Effector CD4-positive, alpha-beta T cell (primary cell): ENCODE results near the gene SH2D6.
"Not testable (repeated sequence)": the region's sequence is repeated elsewhere in the genome, so short reads cannot be mapped to it uniquely, and the experiment has no call there.

Experiments
- DNase-seq: peaks from one replicate; pipeline ENCODE4 v3.0.0-alpha.2; 2020

The SH2D6 gene

DNA sequence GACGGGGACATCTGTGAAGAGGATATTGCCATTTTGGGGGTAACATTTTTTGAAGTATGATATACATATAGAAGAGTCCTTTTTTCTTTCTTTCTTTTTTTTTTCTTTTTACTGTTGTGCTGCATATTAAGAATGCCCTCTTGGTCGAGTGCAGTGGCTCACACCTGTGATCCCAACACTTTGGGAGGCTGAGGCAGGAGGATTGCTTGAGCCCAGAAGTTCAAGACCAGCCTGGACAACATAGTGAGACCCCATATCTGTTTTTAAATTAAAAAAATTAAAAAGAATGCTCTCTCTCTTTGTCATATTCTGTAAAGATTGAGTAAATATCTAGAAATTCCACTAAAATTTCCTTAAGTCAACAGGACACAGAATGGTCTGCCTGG, 3.6 kb downstream of the SH2D6 start:
- no peak for DNase-seq

DNA sequence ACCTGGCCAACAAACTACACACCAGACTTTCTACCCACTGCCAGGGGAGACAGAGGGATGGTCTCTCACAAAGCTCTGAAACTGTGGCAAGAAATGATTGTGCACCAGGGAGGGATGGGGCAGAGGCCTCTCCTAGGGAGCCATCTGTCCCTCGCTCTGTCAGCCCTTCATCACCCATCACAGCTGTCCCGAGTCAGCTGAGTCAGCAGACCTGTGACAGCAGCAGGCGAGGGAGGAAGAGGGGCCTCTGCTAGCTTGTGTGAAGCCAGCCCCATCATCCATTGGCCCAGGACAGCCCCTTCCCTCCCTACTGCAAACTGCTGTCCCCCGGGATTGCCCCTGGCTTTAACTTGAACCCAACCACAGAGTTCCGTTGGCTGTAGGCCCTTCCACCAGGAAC, 5.0 kb downstream of the SH2D6 start:
- DNase-seq: no peak

DNA sequence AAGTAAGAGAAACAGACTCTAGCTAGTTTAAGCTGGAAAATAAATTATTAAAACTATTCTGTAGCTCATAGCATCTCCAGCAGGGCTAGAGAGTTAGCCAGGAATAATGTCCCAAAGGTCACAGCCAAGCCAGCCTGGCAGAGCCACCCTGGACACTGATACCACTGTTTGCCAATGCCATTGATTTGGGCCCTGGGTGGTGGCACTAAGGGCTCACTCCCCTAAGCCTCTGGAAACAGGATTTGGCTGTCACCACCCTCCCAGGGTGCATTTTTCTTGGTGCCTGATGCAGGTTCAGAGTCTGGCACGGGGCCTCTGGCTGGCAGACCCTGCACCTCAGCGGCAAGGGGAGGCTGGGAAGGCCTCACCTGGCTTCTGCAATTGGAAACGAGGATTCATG, 7.1 kb downstream of the SH2D6 start:
- DNase-seq: no peak

DNA sequence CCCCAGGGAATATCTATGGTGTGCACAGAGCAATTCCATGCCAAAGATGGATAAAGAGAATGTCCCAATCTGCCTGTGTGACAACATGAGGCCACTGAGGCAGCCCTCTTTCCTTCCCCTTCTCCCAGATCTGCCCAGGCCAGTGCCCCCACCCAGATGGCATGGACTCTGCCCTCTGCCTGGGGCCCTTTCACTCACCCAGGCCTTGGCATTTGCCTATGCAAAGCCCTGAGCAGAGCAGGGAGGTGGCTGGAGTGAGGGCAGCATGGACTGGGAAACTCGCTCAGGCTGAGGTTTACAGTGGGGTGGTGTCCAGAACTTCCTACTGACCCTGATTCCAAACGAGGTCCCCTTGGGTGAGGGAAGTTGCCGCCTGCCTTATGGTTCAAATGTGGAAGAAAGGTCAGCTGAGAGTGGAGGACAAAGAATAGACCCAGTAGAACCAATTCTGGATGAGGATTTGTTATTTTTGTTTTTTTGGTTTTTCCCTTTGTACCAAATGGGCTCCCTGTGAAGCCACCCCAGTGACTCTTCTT, 8.9 kb downstream of the SH2D6 start:
- no peak for DNase-seq

DNA sequence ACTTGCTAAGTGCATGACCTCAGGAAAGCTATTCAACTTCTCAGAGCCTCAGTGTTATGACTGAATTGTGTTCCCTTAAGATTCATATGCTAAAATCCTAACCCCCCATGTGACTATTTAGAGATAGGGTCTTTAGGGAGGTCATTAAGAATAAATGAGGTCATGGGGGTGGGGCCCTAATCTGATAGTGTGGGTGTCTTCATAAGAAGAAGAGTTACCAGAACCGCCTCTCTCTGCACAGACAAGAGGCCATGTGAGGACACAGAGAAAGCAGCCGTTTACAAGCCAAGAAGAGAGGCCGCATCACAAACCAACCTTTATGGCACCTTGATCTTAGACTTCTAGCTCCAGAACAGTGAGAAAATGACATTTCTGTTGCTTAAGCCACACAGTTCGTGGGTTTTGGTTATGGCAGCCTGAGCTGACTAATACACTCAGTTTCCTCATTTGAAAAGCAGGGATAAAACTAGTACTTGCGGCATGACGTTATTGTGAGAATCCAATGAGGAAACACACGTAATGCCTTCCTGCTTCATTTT, 9.9 kb downstream of the SH2D6 start:
- no peak for DNase-seq

DNA sequence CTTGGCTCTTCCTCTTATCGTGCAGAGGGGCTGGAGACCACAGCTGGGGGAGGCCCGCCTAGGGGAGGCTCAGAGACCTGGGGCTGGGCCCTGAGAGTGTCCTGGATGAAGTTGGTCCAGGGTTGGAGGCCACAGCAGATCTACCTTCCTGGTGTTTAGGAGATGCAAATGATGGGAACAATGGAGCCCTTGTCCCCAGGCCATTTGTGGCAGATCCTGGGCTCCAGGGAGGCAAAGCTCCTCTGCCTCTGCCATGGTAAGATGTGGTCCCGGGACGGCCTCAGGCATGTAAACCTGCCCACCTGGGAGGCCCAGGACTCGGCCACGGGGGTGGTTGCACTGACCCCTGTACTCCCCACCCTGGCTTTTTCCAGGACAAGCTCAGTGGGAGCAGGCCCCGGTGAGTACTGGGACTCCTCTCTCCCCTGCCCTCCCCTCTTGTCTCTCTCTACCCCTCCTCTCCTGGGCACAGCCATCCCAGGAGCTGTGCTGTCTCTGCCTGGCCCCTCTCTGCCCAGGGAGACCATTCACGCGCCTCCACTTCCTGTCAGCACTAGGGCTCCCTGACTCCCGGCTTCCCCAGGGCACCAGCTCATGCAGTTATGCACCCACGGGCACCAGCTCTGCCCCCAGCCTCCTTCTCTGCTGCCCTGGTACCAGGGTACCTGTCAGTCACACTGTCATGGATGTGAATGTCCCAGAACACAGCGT, 10.9 kb downstream of the SH2D6 start:
- no peak for DNase-seq

DNA sequence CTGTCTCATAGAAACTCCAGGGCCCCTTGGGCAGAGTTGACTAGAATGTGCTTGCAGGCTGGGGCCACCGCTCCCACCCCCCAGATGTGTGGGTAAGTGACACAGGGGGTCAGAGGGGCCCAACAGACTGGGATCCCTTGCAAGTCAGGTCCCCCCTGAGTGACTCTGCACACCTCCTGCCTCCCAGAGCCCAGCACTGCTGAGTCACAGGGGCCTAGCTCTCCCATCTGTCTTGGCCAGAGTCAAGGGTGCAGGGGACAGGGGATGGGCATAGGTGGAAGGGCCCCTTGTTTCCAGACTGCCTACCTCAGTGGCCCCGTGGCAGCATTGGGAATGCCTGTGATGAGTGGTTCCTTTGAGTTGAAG, 11.4 kb downstream of the SH2D6 start:
- DNase-seq: no peak

DNA sequence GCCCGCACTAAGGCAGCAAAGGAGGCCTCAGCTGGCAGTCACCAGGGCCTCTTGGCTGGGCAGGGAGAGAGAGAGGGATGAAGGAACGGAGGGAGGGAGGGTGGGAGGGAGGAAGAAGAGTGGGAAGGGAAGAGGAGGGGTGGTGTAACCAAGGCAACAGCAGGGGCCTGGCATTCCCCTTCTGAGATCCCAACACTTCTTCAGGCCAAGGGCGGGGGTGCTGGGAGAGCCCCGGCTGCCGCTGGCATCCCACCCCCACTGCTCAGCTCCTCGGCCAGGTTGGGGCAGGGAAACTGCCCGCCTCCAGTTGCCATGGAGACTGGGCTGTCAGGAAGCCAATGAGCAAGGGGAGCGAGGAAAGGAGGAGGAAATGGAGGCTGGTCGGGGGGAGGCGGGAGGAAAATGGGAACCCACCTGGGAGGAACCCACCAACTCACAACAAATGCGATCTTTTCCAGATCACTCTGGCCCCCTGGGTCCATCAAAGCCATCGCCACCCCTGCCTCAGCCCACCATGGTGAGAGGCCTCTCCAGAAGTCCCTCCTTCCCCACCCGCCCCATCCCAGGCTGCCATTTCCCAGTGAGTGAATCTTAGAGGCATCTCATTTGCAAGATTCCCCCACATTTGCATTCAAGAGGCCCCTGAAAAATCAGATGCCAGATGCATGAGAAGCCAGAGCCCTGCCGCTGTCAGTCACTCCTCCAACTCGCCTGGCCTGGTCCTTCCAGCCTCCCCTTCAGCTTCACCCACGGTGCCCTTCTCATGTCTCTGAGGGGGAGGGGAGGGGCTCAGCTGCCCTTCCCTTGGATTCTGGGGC, 12.4 kb downstream of the SH2D6 start:
- no peak for DNase-seq

DNA sequence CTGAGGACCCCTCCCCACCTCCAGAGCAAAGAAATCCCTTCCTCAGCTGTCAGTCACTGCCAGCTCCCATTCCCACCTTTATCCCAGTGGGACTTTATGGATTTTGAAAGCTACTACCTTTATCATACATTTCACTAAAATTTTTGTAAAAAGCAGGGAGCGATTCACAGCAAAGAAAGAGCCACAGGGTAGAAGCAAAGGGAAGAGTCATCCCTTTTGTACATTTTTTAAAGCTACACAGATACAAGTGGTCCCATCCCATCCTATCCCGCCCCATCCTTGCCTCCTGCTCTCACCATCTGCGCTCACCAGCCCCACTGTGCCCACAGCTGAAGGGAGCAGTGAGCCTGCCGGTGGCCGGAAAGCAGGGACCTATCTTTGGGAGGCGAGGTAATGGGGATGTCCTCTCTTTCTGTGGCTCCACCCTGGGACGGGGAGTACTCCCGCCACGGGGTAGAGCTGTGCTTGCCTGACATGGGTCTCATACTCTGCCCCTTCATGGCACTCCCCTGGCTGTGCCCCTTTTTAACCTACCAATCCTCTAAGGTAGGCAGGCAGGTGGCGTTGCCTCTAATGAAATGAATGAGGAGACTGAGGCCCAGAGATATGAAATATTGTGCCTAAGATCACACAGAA, 13.2 kb downstream of the SH2D6 start:
- DNase-seq: no peak

DNA sequence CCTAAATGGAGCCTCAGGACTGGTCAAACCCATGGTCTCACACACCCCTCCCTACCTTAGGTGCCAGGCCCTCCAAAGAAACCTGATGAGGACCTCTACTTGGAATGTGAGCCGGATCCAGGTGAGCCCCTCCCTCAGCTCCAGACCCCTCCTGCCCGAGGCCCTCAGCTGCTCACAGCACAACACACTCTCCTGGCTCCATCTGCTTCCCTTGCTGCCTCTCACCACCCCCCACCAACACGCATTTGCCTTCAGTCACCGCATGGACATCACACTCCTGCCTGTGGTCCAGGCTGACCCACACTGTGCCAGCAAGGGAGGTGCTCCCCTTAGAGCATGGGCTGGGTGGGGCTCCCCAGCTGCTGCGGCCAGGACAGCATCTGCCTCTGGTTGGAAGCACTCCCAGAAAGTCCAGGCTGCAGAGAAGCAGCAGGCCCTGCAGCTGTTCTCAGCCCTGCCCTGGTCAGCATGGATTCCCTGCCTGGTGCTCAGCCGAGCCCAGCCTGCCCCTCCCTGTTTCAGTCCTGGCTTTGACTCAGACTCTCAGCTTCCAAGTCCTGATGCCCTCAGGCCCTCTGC, 15.1 kb downstream of the SH2D6 start:
- DNase-seq: no peak

DNA sequence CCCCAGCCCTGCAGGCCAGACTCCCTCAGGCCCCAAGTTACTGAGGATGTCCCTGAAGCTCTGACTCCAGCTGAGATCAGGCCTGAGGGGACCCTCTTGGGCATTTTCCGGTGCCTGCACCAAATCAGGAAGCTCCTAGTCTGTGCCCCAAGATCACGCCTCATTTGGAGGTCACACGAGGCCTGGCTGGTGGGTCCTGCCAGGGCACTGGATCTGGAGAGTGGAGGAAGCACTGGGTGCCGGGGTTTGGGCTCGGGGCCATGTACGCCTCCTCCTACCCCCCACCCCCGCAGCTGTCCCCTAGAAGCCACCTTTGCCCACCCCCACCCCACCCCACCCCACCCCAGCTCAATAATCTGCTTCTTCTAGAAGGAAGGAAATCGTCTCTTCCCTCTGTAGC, 16.2 kb downstream of the SH2D6 start:
- DNase-seq: no peak

DNA sequence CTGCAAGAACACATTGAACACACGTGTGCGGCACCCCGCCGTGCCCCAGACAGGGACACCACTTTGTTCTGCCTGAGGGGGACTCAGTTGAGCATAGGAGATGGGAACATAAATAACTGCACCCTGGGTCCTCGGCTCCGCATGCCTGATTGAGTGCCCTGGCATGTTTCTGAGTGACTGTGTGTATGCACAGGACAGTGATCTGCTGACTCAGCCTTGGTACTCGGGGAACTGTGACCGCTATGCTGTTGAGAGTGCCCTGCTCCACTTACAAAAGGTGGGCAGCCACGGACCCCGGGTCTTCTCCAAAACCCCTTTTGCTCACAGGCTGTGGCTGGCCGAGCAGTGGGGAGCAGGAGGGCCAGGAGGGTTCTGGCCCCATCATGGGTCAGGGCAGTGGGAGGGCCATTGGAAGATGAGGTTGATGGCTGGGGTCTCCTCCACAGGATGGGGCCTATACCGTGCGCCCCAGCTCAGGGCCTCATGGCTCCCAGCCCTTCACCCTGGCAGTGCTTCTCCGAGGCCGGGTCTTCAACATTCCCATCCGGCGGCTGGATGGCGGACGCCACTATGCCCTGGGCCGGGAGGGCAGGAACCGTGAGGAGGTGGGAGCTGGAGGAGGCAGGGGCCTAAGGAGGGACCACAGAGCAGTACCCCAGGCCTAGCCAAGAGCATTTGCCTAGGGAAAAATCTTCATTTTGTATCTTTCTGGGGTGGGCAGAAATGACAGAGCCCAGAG, 16.9 kb downstream of the SH2D6 start:
- DNase-seq: no peak

DNA sequence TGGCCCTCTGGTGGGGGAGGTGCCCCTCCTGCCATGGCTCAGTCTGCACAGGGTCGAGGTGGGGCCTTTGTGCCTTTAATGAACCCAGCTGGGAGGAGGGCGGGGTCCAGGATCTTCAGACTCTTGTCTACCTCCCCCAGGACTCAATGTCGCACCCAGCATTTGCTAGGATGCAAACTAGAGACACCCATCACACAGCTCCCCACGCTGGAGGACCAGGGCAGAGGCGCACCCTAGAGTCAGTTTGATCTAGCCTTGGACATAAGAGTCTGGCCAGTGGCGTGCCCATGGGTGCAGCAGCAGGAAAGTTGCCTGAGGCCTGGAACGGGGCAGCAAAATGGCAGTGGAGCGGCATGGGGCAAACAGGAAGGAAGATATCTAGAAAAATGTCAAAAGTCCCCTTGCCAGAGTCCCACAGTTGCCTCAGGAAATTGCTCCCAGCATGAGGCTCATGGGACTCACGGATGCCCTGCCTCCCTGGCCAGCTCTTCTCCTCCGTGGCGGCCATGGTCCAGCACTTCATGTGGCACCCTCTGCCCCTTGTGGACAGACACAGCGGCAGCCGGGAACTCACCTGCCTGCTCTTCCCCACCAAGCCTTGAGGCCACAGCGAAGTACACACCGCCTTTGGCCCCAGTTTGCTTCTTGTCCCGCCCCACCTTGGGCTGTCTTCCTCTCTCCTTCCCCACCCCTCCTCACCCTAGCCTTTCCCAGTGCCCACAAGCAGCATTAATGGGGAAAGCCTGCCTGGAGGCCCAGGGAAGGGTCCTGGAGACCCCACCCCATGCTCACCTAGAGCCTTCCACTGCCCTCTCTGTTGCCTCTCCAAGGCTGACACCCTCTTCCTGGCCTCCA, 17.7 kb downstream of the SH2D6 start:
- DNase-seq: no peak

DNA sequence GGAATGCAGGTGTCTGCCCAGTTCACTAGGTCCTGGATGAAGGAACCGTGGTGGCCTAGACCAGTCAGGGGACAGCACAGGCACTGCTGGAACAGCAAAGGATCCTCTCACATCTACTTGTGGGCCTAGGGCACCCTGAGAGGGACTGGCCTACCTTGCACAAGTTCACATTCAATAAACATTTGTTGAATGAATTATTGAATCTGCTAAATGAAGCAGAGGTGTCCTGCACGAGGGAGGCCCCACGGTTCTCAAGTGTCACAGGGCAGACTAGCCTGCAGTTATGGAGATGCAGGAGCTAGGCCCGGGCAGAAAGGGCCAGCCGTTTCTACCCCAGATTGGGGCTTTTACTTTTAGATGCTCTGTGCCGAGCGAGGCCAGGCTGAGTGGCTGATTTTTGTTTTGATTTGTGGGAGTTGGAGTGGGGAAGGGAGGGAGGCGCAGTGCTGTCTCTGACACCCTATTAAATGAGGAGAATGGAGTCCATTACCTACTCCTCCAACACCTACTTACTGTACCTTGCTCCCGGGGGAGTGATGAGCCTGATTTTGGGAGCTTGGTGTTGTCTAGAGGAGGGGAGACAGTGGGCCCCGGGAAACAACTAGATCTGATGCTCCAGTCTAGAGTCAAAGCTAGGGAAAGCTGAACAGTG, 18.4 kb downstream of the SH2D6 start:
- DNase-seq: no peak

DNA sequence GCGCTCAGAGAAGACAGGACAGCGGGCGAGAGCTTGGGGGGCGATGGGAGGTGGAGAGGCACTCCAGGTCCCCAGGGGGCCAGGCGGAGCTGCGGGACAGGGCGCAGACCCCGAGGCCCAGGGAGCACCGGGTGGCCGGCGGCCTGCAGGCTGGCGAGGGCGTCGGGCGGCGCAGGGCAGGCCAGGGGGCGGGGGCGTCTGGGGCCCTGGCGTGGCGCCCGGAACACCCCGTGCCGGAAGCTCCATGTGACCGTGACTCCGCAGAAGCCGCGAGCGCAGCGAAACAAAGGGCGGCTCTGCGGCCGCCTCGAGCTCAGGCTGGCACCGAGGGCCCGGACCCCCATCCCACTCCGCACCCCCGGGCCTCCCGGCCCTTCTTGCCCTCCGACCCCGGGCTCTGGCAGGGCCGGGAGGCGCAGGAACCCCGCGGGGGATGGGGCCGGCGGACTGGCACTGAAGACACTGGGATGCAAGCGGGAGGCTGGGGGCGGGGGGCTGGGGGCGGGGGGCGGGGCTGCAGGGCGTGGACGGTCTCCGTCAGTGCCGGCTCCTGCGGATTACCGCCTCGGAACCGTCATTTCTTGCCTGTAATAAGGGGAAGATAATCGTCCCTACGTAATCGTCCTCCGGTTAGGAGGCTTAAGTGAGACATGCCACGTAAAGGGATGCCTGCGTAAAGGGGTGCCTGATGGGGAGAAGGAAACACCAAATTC, 19.1 kb downstream of the SH2D6 start:
- DNase-seq: peak; percentile 66

DNA sequence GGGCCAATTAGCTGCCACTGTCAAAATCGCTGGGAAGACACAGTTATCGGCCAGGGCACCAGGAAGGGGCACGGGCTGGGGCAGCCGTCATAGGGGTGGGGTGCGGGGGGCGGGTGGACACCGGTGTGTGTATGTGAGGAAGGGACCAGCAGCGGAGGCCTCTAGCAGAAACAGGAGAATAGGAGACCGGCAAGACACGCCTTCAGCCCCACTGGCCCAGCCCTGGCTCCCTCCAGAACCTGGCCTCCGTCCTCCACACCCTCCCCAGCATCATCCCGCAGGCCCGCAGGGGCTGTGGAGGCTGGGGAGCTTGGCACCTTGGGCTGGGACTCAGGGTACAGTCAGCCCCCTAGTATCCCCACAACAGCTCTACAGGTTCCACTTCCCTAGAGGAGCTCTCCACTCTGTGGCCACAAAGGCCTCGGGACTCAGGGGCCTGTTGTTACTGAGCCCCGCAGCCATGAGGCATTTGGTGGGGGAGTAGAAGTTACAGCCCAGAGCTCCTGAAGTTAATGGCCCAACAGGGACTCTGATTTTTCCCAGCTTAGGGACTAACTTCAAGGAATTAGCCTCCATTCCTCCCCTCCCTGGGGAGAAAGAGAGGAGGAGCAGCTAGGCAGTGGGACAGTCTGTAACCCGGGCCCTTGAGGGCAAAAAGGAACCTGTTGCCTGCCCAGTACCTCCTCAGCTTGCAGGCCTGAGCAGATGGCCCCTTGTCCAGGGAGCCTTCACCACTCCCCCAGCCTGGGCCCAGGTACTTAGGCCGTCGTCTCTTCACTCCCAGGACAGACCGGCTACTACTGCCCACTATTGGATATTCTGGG, 19.9 kb downstream of the SH2D6 start:
- DNase-seq: no peak

DNA sequence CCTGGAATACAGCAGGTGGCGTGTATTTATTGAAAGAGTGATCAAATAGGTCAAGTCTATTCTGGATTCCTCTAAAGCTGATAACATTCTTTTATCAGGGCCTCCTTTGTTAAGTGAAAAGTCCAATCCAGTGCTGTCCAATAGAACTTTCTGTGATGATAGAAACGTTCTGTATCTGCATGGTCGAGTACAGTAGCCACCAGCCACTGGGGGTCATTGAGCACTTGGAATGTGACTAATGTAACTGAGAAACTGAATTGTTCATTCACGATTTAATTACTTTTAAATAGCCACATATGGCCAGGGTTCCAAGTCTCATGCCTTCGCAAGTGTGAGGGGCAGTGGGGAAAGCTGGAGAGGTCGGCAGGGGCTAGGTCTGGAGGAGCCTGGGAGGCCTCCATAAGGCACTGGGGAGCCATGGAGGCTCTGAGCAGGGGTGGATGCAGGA, 20.5 kb downstream of the SH2D6 start:
- DNase-seq: no peak

DNA sequence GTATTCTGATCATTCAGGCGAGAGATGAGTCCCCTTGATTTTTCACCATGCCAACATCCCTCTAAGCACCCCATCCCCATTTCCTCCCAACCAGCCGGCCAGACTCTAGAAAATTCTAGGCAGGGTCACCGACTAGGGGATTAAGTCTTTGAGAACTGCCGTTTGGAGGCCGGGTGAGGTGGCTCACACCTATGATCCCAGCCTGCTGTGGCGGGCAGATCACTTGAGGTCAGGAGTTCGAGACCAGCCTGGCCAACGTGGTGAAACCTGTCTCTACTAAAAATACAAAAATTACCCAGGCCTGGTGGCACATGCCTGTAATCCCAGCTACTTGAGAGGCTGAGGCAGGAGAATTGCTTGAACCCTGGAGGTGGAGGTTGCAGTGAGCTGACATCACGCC, 21.1 kb downstream of the SH2D6 start:
- DNase-seq: not testable (repeated sequence)

DNA sequence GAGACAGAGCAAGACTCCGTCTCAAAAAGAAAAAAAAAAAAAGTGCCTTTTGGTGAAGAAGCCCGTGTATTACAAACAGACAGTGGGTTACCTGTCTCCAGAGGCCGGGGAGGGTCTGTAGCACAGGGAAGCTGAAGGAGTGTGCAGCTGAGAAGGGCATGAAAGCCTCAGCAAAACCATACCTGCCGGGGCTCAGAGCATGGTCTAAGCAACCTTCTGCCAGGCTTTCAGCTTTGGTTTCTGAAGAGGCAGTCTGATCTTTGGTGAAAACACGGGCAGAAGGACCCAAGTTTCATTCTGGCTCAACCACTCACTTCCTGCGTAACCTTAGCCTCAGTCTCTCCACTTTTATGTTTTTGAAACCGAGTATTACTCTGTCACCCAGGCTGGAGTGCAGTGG, 21.5 kb downstream of the SH2D6 start:
- no peak for DNase-seq
